ENCODE results near the gene NPC1L1.

Gene NPC1L1

DNA sequence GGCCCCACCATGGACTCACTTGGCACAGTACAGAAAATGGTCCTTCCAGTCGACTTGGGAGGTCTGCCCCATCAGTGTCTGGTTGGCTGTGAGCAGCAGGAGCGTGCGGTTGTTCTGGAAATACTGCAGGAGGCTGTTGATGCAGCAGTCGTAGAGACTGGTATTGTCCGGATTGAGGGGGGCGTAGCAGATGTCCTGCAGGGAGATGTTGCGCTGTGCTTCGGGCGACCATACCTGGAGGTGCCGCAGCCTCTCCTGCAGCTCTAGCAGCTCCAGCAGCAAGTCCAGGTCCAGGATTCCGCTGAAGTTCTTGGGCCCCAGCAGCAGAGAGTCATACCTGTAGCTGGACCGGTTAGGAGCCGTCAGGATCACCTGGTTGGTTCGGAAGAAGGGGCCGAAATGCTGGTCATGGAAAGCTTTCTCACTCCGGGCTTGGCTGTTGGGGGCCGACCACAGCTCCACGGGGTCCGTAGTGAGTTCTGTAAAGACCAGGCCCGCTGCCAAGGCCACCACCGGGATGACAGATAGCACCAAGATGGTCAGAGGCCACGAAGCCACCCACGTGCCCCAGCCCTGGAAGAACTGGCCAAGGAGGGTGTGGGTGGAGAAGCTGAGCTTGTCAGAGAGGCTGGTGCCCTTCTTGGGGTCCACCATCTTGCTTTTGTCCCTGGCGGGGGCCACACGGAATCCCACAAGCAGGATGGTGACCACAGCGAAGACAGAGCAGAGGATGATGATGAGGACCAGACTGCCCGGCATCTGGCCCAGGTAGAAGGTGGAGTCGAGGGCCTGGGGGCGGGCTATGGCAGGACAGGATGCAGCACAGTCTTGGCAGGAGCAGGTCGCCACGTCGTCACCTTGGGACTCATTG is 2.1 kb downstream of the NPC1L1 start:
- in situ Hi-C loops (cut with MboI; ENCODE audit: low sequenced_read_pairs), result no loop called here

GRCh38 chr7:44538093-44538797 is 2.9 kb downstream of the NPC1L1 start:
- in situ Hi-C loops (cut with MboI; ENCODE audit: low sequenced_read_pairs), result no loop called here

DNA sequence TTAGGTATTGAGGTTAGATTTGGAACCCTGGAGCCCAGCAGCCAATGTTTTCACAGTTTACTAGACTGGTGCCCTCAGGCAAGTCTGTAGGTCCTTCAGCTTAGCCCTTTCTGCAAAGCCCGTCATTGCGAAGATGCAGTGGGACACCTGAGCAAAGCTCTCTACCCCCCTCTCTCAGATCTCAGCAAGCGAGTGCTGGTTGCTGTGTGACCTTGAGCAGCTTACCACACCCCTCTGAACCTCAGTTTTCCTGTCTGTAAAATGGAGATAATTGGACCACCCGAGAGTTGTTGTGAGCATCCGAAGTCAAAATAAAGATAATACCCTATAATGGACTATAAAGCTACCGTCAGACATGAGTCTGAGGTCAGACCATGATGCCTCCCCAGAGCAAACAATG is 3.7 kb downstream of the NPC1L1 start:
- in situ Hi-C loops (cut with MboI; ENCODE audit: low sequenced_read_pairs), result no loop called here

GRCh38 chr7:44536090-44536489 is 5.0 kb downstream of the NPC1L1 start:
- in situ Hi-C loops (cut with MboI; ENCODE audit: low sequenced_read_pairs), result no loop called here

GRCh38 chr7:44535348-44536064 is 5.6 kb downstream of the NPC1L1 start:
- in situ Hi-C loops (cut with MboI; ENCODE audit: low sequenced_read_pairs), result no loop called here

- in situ Hi-C loops (cut with MboI; ENCODE audit: low sequenced_read_pairs), result no loop called here
Measured at GRCh38 chr7:44534501-44534900, 6.6 kb downstream of the NPC1L1 start.

- in situ Hi-C loops (cut with MboI; ENCODE audit: low sequenced_read_pairs), result no loop called here
Measured at GRCh38 chr7:44534087-44534486, 7.0 kb downstream of the NPC1L1 start.

GRCh38 chr7:44533301-44534055 is 7.7 kb downstream of the NPC1L1 start:
- in situ Hi-C loops (cut with MboI; ENCODE audit: low sequenced_read_pairs), result no loop called here

GRCh38 chr7:44531421-44532380 is 9.4 kb downstream of the NPC1L1 start:
- in situ Hi-C loops (cut with MboI; ENCODE audit: low sequenced_read_pairs), result no loop called here

DNA sequence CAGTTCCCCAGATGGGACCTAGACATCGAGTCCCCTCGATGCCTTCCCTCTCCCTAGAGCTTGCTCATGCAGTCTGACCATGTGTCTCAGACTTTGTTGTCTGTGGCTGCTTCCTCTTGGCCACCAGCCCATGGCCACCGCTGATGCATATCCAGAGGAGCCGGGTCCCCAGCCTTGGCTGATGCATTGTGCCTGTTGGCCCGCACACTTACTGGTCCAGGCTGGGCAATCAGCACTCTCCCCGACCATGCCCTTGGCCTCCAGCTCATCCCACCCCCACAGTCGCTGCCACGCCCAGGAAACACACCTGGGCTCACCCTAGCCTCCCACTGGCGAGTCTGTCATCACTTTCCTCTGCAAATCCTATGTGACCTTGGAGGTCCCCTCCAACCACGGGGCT is 10.1 kb downstream of the NPC1L1 start:
- in situ Hi-C loops (cut with MboI; ENCODE audit: low sequenced_read_pairs), result no loop called here

DNA sequence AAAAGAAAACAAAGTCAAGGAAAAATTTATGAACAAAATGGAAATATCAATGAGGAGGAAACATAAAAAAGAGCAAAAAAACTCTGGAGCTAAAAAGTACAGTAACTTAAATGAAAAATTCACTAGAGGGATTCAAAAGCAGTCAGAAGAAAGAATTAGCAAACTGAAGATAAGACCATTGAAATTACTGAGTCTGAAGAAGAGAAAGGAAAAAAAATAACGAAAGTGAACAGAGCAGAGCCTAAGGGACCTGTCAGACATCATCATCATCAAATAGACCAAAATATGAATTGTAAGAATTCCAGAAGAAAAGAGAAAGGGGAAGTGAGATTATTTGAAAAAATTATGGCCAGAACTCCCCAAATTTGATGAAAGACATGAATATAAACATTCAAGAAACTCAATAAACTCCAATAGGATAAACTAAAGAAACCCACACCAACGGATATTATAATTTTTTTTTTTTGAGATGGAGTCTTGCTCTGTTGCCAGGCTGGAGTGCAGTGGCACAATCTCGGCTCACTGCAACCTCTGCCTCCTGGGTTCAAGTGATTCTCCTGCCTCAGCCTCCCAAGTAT is 16.2 kb downstream of the NPC1L1 start:
- in situ Hi-C loops (cut with MboI; ENCODE audit: low sequenced_read_pairs), result no loop called here

GRCh38 chr7:44522315-44522714 is 18.8 kb downstream of the NPC1L1 start:
- in situ Hi-C loops (cut with MboI; ENCODE audit: low sequenced_read_pairs), result no loop called here

DNA sequence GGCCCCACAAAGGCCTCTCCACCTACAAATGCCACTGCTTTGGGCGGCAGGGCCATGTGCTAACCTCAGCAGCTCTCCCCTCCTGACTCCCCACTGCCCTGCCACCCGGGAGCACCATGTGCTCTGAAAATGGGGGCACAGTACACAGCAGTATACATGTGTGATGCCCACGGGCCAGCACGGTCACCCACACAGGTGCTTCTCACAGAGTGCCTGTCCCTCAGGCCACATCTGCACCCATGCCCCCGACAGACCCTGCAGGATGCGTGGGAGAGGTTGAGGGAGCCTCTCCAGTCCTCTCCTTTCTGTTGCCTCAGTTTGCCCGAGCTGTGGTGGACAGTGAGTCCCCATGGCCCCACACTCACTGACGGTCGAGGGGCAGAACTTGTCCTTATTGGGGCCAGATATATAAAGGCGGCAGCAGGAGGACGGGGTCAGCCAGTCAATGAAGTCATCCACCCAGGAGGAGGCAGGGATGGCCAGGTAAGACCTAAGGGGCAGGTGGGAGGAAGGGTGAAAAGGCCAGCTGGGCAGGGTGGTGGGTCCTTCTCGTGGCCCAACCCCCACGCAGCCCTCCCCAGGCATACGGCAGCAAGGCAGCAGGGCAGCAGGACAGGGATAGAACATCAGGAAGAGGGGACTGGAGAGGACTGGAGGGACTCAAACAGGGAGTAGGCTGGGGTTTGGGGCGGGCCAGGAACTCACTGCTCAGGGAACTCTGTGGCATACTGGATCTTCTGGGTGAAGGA is 19.6 kb downstream of the NPC1L1 start:
- in situ Hi-C loops (cut with MboI; ENCODE audit: low sequenced_read_pairs), result no loop called here

GRCh38 chr7:44520574-44520973 is 20.6 kb downstream of the NPC1L1 start:
- in situ Hi-C loops (cut with MboI; ENCODE audit: low sequenced_read_pairs), result no loop called here

GRCh38 chr7:44519546-44519945 is 21.6 kb downstream of the NPC1L1 start:
- in situ Hi-C loops (cut with MboI; ENCODE audit: low sequenced_read_pairs), result no loop called here

DNA sequence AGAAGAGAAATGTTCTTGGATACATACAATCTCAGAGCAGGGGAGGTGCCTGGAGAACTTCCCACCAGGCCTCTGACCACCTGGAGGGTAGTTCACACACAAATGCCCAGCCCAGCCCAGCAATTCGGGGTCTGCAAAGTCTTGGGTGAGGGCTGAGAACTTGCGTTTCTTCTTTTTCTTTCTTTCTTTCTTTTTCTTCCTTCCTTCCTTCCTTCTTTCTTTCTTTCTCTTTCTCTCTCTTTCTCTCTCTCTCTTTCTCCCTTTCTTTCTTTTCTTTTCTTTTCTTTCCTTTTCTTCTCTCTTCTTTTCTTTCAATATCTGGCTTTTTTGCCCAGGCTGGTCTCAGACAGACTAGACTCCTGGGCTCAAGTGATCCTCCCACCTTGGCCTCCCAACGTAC is 22.4 kb downstream of the NPC1L1 start:
- in situ Hi-C loops (cut with MboI; ENCODE audit: low sequenced_read_pairs), result no loop called here

GRCh38 chr7:44517175-44517574 is 24.0 kb downstream of the NPC1L1 start:
- in situ Hi-C loops (cut with MboI; ENCODE audit: low sequenced_read_pairs), result no loop called here

DNA sequence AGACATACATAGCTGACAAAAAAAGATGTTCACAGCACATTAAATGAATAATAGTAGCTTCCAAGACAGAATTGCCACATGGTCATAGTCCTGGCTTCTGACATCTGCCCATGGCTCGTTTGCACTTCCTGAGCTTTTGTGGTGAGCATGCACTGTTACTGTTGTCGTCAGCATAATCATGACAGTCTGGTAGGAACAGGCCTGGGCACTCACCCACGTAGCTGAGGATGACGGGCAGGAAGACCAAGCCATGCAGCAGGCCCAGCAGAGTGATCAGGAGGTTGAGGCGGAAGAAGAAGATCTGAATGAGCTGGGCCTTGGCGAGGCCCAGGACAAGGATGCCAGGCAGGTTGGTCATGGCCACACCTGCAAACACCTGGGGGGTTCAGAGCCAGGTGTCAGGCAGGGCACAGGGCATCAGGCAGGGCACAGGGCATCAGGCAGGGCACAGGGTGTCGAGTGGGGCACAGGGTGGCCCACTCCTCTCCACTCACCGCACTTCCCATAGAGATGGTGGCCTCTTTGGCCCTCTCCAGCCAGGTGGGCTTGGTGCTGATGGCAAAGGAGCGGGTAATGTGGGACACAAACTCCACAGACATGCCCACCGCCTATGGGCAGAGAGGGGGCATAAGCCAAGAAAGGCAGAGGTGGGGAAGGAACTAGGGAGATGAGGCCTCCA is 25.4 kb downstream of the NPC1L1 start:
- in situ Hi-C loops (cut with MboI; ENCODE audit: low sequenced_read_pairs), result no loop called here
